Measurements from ENCODE around the gene SNAP25.

The SNAP25 gene

GRCh38 chr20:10356628-10357027, 138.0 kb downstream of the SNAP25 start:
- peaks cover 19% of the 10 kb centered on the region for H3K4me1 ChIP-seq (ENCODE audit: control insufficient read depth, insufficient read depth, low read length)
- no peaks in the 10 kb centered on the region for H3K27me3 ChIP-seq (ENCODE audit: control insufficient read depth, insufficient read depth, low read length)
- H3K9me3 ChIP-seq (ENCODE audit: control insufficient read depth, insufficient read depth, low read length), result no peaks in the 10 kb centered on the region
- no peak overlapping the region for H3K27ac ChIP-seq (ENCODE audit: low read depth, low read length)
- H3K4me3 ChIP-seq (ENCODE audit: low read depth, low read length), result no peak overlapping the region
- no peaks in the 10 kb centered on the region for H3K36me3 ChIP-seq (ENCODE audit: control insufficient read depth, insufficient read depth, low read length)
- H3K9ac ChIP-seq (ENCODE audit: low read depth, low read length), result no peak overlapping the region
